IMR-90 (cell line): Measurements from ENCODE around the gene HS6ST3. TPM values are rescaled to one million over a fixed set of nuclear protein-coding genes. Genes with fewer than 3 reads are reported as not detected.

Experiments used
- ATAC-seq: fragments of 200-7000 bp; cut with Tn5 transposase; 2 replicates; pipeline ENCODE4 v1.9.1; 2020; ENCODE audit warnings: low read depth, mild to moderate bottlenecking, moderate library complexity
- BruUV-seq: library from RNA; stranded (reverse); fragments of 400-500 nt; replicated peaks from 2 replicates; lab custom pipeline; 2021; lab: Mats Ljungman, UMichigan
- CTCF ChIA-PET: fragments of 300-600 bp; formaldehyde crosslinking; extraction: SDS; loops from one replicate; lab custom pipeline; 2021; ENCODE audit warnings: antibody characterized with exemption; lab: Yijun Ruan, JAX
- POLR2A ChIA-PET: fragments of 300-600 bp; sonication (Branson Sonifier 250); formaldehyde crosslinking; loops from one replicate; lab custom pipeline; 2022; ENCODE audit warnings: antibody characterized with exemption; ENCODE audit not compliant: unreplicated experiment; lab: Charles Lee
- DNase-seq: peaks from one replicate; pipeline ENCODE4 v3.0.0; 2013
- H2AFZ ChIP-seq: replicated peaks from 2 replicates; pipeline ENCODE3; 2013; ENCODE audit warnings: low read length, mild to moderate bottlenecking; ENCODE audit not compliant: poor library complexity
- H2AK5ac ChIP-seq: 2 replicates; pipeline ENCODE4 v1.6.1; 2013; ENCODE audit warnings: low read depth, low read length, inconsistent platforms
- H2AK9ac ChIP-seq: replicated peaks from 2 replicates; pipeline ENCODE3; 2013; ENCODE audit warnings: mild to moderate bottlenecking, low read depth, low read length, moderate library complexity; ENCODE audit not compliant: poor library complexity
- H2BK120ac ChIP-seq: 2 replicates; pipeline ENCODE4 v1.6.1; 2013; ENCODE audit warnings: low read depth, low read length, inconsistent platforms
- H2BK15ac ChIP-seq: 3 replicates; pipeline ENCODE4 v1.6.1; 2013; ENCODE audit warnings: low read depth, low read length, inconsistent platforms
- H2BK20ac ChIP-seq: 2 replicates; pipeline ENCODE4 v1.6.1; 2013; ENCODE audit warnings: low read depth, mild to moderate bottlenecking, inconsistent platforms, low read length, moderate library complexity
- H2BK5ac ChIP-seq: 2 replicates; pipeline ENCODE4 v1.6.1; 2013; ENCODE audit warnings: mild to moderate bottlenecking, low read depth, low read length, inconsistent platforms; ENCODE audit not compliant: poor library complexity, severe bottlenecking
- H3K14ac ChIP-seq: replicated peaks from 2 replicates; pipeline ENCODE4 v1.6.1; 2013; ENCODE audit warnings: low read depth, low read length, inconsistent platforms
- H3K18ac ChIP-seq: 2 replicates; pipeline ENCODE4 v1.6.1; 2013; ENCODE audit warnings: low read depth, low read length, control low read depth
- H3K23ac ChIP-seq: 2 replicates; pipeline ENCODE4 v1.6.1; 2013; ENCODE audit warnings: low read depth, low read length, inconsistent platforms
- H3K27ac ChIP-seq: 2 replicates; pipeline ENCODE4 v1.5.1; 2013; ENCODE audit warnings: mild to moderate bottlenecking, control low read depth, low read length; ENCODE audit not compliant: insufficient read depth
- H3K27me3 ChIP-seq: 2 replicates; pipeline ENCODE4 v1.6.1; 2013; ENCODE audit warnings: low read length; ENCODE audit not compliant: control insufficient read depth, insufficient read depth
- H3K36me3 ChIP-seq: 2 replicates; pipeline ENCODE4 v1.6.1; 2013; ENCODE audit warnings: low read length, mixed read lengths; ENCODE audit not compliant: control insufficient read depth, insufficient read depth
- H3K4ac ChIP-seq: 2 replicates; pipeline ENCODE4 v1.6.1; 2013; ENCODE audit warnings: low read depth, low read length, inconsistent platforms
- H3K4me1 ChIP-seq: 2 replicates; pipeline ENCODE4 v1.6.1; 2013; ENCODE audit warnings: low read length, mixed read lengths; ENCODE audit not compliant: control insufficient read depth, insufficient read depth
- H3K4me2 ChIP-seq: 2 replicates; pipeline ENCODE4 v1.6.1; 2013; ENCODE audit warnings: low read depth, mild to moderate bottlenecking, control low read depth, low read length, moderate library complexity
- H3K4me3 ChIP-seq: 2 replicates; pipeline ENCODE4 v1.5.1; 2013; ENCODE audit warnings: low read depth, mild to moderate bottlenecking, control low read depth, low read length, moderate library complexity; ENCODE audit not compliant: insufficient read depth
- H3K56ac ChIP-seq: 2 replicates; pipeline ENCODE4 v1.6.1; 2013; ENCODE audit warnings: low read length, inconsistent platforms; ENCODE audit not compliant: insufficient read depth; ENCODE audit errors: extremely low read depth
- H3K79me1 ChIP-seq, 2 experiments: 2 replicates each; pipeline ENCODE4 v1.6.1; 2013; ENCODE audit warnings: low read length in 2 of 2, inconsistent platforms in 1 of 2, low read depth in 1 of 2
- H3K9ac ChIP-seq: 2 replicates; pipeline ENCODE4 v1.6.1; 2013; ENCODE audit warnings: low read depth, low read length, control low read depth
- H3K9me1 ChIP-seq: 2 replicates; pipeline ENCODE4 v1.6.1; 2013; ENCODE audit warnings: low read length, inconsistent platforms; ENCODE audit not compliant: insufficient read depth
- H3K9me3 ChIP-seq: 2 replicates; pipeline ENCODE4 v1.6.1; 2013; ENCODE audit warnings: low read length; ENCODE audit not compliant: control insufficient read depth, insufficient read depth
- H4K20me1 ChIP-seq: 2 replicates; pipeline ENCODE4 v1.6.1; 2013; ENCODE audit warnings: low read length, inconsistent platforms; ENCODE audit not compliant: insufficient read depth
- H4K5ac ChIP-seq: 2 replicates; pipeline ENCODE4 v1.6.1; 2013; ENCODE audit warnings: mild to moderate bottlenecking, low read depth, low read length, control low read depth
- H4K8ac ChIP-seq, 2 experiments: 2 replicates each; pipeline ENCODE4 v1.6.1; 2013; ENCODE audit warnings: low read depth in 2 of 2, low read length in 2 of 2, control low read depth in 1 of 2, inconsistent platforms in 1 of 2
- H4K91ac ChIP-seq: 2 replicates; pipeline ENCODE4 v1.6.1; 2013; ENCODE audit warnings: low read depth, low read length, inconsistent platforms; ENCODE audit not compliant: insufficient read depth
- BHLHE40 ChIP-seq: fragments of 150-350 bp; IDR thresholded peaks from 2 replicates; pipeline ENCODE4 v1.6.1; 2016; ENCODE audit warnings: mild to moderate bottlenecking, low read depth, low read length
- CTCF ChIP-seq: conservative IDR thresholded peaks from 2 replicates; pipeline ENCODE4 v1.5.1; 2012; ENCODE audit warnings: mild to moderate bottlenecking, low read depth, low read length, improper control_type of control experiment
- MAFK ChIP-seq: IDR thresholded peaks from 2 replicates; pipeline ENCODE4 v1.6.1; 2012; ENCODE audit warnings: low read depth, low read length, improper control_type of control experiment
- NFE2L2 ChIP-seq: fragments of 150-350 bp; IDR thresholded peaks from 2 replicates; pipeline ENCODE4 v1.6.1; 2016; ENCODE audit warnings: low read depth, mild to moderate bottlenecking, low read length
- RAD21 ChIP-seq: IDR thresholded peaks from 2 replicates; pipeline ENCODE4 v1.6.1; 2012; ENCODE audit warnings: low read length, improper control_type of control experiment
- RFX5 ChIP-seq: IDR thresholded peaks from 2 replicates; pipeline ENCODE4 v1.8.0; 2012; ENCODE audit warnings: low read depth, mild to moderate bottlenecking, low read length, moderate library complexity
- SMC3 ChIP-seq: fragments of 150-350 bp; IDR thresholded peaks from 2 replicates; pipeline ENCODE4 v1.6.1; 2016; ENCODE audit warnings: low read depth, mild to moderate bottlenecking, antibody characterized with exemption, low read length, moderate library complexity
- WGBS, 2 experiments: methylation state at CpG; one replicate each; pipeline versions ENCODE4 v1.1.5 to v1.1.7; 2013; ENCODE audit warnings: missing lambda C conversion rate in 2 of 2; ENCODE audit not compliant: insufficient read length in 1 of 2; ENCODE audit errors: extremely low coverage in 2 of 2; 5-methylcytosine and 5-hydroxymethylcytosine counted together
- dilution Hi-C: fragments of 300-500 bp; cut with HindIII; formaldehyde crosslinking; loops from one replicate; pipeline ENCODE4 v1.14.3; 2018; ENCODE audit warnings: low sequenced_read_pairs; ENCODE audit not compliant: unreplicated experiment
- in situ Hi-C: fragments of 300-500 bp; cut with MboI; formaldehyde crosslinking; loops from 3 replicates; pipeline ENCODE4 v1.14.3; 2019; ENCODE audit warnings: low sequenced_read_pairs, inconsistent platforms, mixed read lengths
- intact Hi-C: fragments of 100-400 bp; cut with micrococcal nuclease; formaldehyde crosslinking; loops from 2 replicates; pipeline ENCODE4 v1.10.0; 2022
- polyA plus RNA-seq, 3 experiments: library from polyadenylated mRNA; depleted of rRNA; stranded (reverse); fragments of >200 nt; gene quantifications; 2 replicates each; pipeline ENCODE4 v1.2.3, GENCODE V29; 2012; ENCODE audit warnings: low replicate concordance in 1 of 3
- total RNA-seq: library from RNA; depleted of rRNA; stranded (reverse); fragments of >200 nt; gene quantifications from 2 replicates; pipeline ENCODE4 v1.2.3, GENCODE V29; 2012
- TF ChIP-seq, protein P1 (sequence below): fragments of 150-350 bp; IDR thresholded peaks from 2 replicates; pipeline ENCODE4 v1.6.1; 2017; ENCODE audit warnings: mild to moderate bottlenecking, antibody characterized with exemption, low read length, low read depth

HS6ST3 gene
- total and polyA plus RNA-seq, 2 of the 4 experiments (the other 2 are of a cell fraction): not detected

DNA sequence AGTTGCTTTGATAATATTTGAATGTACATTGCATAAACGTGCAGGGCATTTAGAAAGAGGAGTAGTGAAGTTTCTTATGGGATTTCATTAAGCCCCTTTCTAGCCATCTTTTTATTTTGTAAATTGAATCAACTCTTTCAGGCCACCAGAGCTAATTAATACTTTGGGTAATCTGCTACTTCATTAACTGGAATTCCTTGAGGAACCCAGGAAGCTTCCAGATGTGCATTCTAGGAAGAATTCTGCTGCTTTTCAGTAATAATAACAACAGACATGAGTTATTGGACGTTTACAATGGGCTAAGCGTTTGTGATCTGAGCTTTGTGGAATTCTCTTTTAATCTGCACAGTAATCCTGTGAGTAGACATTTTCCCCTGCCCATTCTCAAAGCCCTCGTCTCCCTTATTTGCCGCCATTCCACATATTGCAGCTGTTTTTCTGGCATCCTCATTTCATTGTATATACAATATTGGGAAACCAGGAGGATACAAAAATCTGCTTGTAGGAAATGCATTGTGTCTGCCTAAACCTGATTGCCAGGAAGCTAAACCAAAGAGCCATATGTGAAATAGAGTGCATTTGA, 103.9 kb downstream of the HS6ST3 start:
- in situ Hi-C loops: no loop called here

More for the DNA sequence above, 103.9 kb downstream of the HS6ST3 start:
- Histone ChIP-seq H2BK120ac (no peak overlapping the region), H4K8ac (no peak overlapping the region), H3K27me3 (no peaks in the 10 kb centered on the region), H2AK9ac (no peak overlapping the region), H3K79me1 (no peaks in the 10 kb centered on the region), H4K5ac (no peak overlapping the region), H2AFZ (no peak overlapping the region), H3K4me1 (no peaks in the 10 kb centered on the region), H3K23ac (no peak overlapping the region), H2BK20ac (no peak overlapping the region), H3K36me3 (no peaks in the 10 kb centered on the region), H2BK15ac (no peak overlapping the region), H4K91ac (no peak overlapping the region), H3K27ac (no peak overlapping the region), H3K4me3 (no peak overlapping the region), H2AK5ac (no peak overlapping the region), H3K4ac (no peak overlapping the region), H3K18ac (no peak overlapping the region), H3K56ac (no peak overlapping the region), H3K9ac (no peak overlapping the region), H3K4me2 (no peak overlapping the region), H3K9me1 (no peaks in the 10 kb centered on the region), H4K20me1 (no peaks in the 10 kb centered on the region), H3K9me3 (0 out of 2 replicates have a peak, but pooled peaks cover 2% of the 10 kb centered on the region), H2BK5ac (no peak overlapping the region), H3K14ac (no peak overlapping the region)
- ATAC-seq (no peak), DNase-seq (no peak)
- ChIA-PET CTCF (no interaction called here), POLR2A (no interaction called here)
- intact Hi-C loops: loop anchor here (5.0 kb wide), 1 partner anchor 218 kb away; no protein-coding TSS in a partner anchor
- dilution Hi-C loops: no loop called here
- no TSS peak for BruUV-seq
- no CpG with 5 or more reads among the region's 5 CpGs for WGBS, 2 experiments
- TF ChIP-seq RAD21: no peak
- TF ChIP-seq, protein P1, sequence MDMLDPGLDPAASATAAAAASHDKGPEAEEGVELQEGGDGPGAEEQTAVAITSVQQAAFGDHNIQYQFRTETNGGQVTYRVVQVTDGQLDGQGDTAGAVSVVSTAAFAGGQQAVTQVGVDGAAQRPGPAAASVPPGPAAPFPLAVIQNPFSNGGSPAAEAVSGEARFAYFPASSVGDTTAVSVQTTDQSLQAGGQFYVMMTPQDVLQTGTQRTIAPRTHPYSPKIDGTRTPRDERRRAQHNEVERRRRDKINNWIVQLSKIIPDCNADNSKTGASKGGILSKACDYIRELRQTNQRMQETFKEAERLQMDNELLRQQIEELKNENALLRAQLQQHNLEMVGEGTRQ: no peak
- TF ChIP-seq RFX5: no peak
- no peak for TF ChIP-seq SMC3
- TF ChIP-seq NFE2L2: no peak
- no peak for TF ChIP-seq CTCF
- no peak for TF ChIP-seq MAFK
- TF ChIP-seq BHLHE40: no peak
